Endodermal cell (in vitro differentiated cells): ENCODE results near the gene ADGRD1. TPM values are rescaled to one million over a fixed set of nuclear protein-coding genes. Genes with fewer than 3 reads are reported as not detected.

Source experiments
- DNase-seq: peaks from one replicate; pipeline ENCODE4 v3.0.0-alpha.2; 2017
- H3K27ac ChIP-seq: 2 replicates; pipeline ENCODE4 v1.5.1; 2013; ENCODE audit warnings: mild to moderate bottlenecking, low read depth, low read length, moderate library complexity
- H3K27me3 ChIP-seq: 2 replicates; pipeline ENCODE4 v1.6.1; 2013; ENCODE audit warnings: mild to moderate bottlenecking, low read length, moderate library complexity; ENCODE audit not compliant: insufficient read depth, control insufficient read depth, poor library complexity, severe bottlenecking
- H3K36me3 ChIP-seq: 2 replicates; pipeline ENCODE4 v1.7.0; 2013; ENCODE audit warnings: mild to moderate bottlenecking, low read length, moderate library complexity; ENCODE audit not compliant: control insufficient read depth, insufficient read depth
- H3K4me1 ChIP-seq: one replicate; pipeline ENCODE4 v1.7.0; 2013; ENCODE audit warnings: low read length; ENCODE audit not compliant: control insufficient read depth, insufficient read depth
- H3K4me3 ChIP-seq: 2 replicates; pipeline ENCODE4 v1.5.1; 2013; ENCODE audit warnings: mild to moderate bottlenecking, low read length, moderate library complexity
- H3K9ac ChIP-seq: 2 replicates; pipeline ENCODE4 v1.6.1; 2013; ENCODE audit warnings: mild to moderate bottlenecking, low read length, moderate library complexity; ENCODE audit not compliant: poor library complexity, severe bottlenecking; ENCODE audit errors: extremely low read depth
- H3K9me3 ChIP-seq: 2 replicates; pipeline ENCODE4 v1.6.1; 2013; ENCODE audit warnings: mild to moderate bottlenecking, low read length, moderate library complexity; ENCODE audit not compliant: control insufficient read depth
- H3K27ac Mint-ChIP-seq: 2 replicates; pipeline ENCODE4 v1.8.0; 2020; ENCODE audit warnings: mixed read lengths
- H3K27me3 Mint-ChIP-seq: 2 replicates; pipeline ENCODE4 v1.8.0; 2021; ENCODE audit warnings: mild to moderate bottlenecking, mixed read lengths; ENCODE audit not compliant: insufficient read depth
- H3K36me3 Mint-ChIP-seq: 2 replicates; pipeline ENCODE4 v1.8.0; 2020; ENCODE audit warnings: low read depth, mixed read lengths
- H3K4me1 Mint-ChIP-seq: 2 replicates; pipeline ENCODE4 v1.8.0; 2020; ENCODE audit warnings: mixed read lengths
- H3K4me3 Mint-ChIP-seq: 2 replicates; pipeline ENCODE4 v1.8.0; 2020; ENCODE audit warnings: mild to moderate bottlenecking, moderate library complexity, mixed read lengths
- H3K9me3 Mint-ChIP-seq: 2 replicates; pipeline ENCODE4 v1.8.0; 2020; ENCODE audit warnings: mild to moderate bottlenecking, mixed read lengths
- WGBS, 2 experiments: methylation state at CpG; one replicate each; pipeline versions ENCODE4 v1.1.5 to v1.1.7; 2013; ENCODE audit warnings: missing lambda C conversion rate in 2 of 2, mixed read lengths in 1 of 2; ENCODE audit not compliant: insufficient coverage in 1 of 2, insufficient read length in 1 of 2; 5-methylcytosine and 5-hydroxymethylcytosine counted together
- total RNA-seq, 2 donors: library from RNA; stranded (reverse); fragmentation: NEBNext Ultra II Directional in 1 of 2; extraction: Animal tissue kit (Norgen Biotek cat#: 25700) in 1 of 2; gene quantifications; 2 replicates in 1 of 2; 3 replicates in 1 of 2; pipeline ENCODE4 v1.2.1, GENCODE V29; 2021
- TF ChIP-seq, protein P1 (sequence below): fragments of 200-600 bp; sonication (generic); conservative IDR thresholded peaks from 2 replicates; pipeline ENCODE4 v1.5.0; 2021; ENCODE audit warnings: antibody characterized with exemption, mild to moderate bottlenecking

Gene ADGRD1
- total RNA-seq, 2 donors from 2014 or later: 1.3 to 2.9 TPM

DNA sequence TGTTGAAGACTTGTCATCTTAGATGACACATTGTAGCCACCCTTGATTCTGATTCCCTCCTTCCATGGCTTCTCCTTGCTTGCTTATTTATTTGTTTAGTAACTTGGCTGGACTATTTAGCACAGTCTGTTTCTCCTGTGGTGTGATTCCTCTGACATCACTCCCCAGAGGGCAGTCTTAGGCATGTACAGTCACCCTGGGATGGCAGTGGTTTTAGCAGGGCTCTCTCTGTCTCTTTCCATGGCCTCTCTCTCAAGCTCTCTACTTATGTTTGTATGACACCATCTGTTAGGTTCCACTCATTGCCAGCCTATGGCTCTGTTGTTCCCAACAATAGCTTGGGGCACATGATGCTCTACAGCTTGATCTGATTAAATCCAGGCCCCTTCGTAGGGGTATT is 158.3 kb downstream of the ADGRD1 start:
- peaks cover 18% of the 10 kb centered on the region for H3K4me1 ChIP-seq
- no peaks in the 10 kb centered on the region for H3K27me3 ChIP-seq
- 92% methylated on average over 1 of the region's 1 CpG; no CpG with 5 or more reads in 1 of the 2 experiments for WGBS, 2 experiments
- no peak overlapping the region for H3K9ac ChIP-seq
- H3K27ac ChIP-seq: no peak overlapping the region
- peaks cover 1% of the 10 kb centered on the region for H3K9me3 Mint-ChIP-seq
- no peak overlapping the region for H3K4me3 Mint-ChIP-seq
- no peak for DNase-seq
- H3K27me3 Mint-ChIP-seq: peaks cover 41% of the 10 kb centered on the region
- H3K36me3 ChIP-seq: no peaks in the 10 kb centered on the region
- TF ChIP-seq, protein P1, sequence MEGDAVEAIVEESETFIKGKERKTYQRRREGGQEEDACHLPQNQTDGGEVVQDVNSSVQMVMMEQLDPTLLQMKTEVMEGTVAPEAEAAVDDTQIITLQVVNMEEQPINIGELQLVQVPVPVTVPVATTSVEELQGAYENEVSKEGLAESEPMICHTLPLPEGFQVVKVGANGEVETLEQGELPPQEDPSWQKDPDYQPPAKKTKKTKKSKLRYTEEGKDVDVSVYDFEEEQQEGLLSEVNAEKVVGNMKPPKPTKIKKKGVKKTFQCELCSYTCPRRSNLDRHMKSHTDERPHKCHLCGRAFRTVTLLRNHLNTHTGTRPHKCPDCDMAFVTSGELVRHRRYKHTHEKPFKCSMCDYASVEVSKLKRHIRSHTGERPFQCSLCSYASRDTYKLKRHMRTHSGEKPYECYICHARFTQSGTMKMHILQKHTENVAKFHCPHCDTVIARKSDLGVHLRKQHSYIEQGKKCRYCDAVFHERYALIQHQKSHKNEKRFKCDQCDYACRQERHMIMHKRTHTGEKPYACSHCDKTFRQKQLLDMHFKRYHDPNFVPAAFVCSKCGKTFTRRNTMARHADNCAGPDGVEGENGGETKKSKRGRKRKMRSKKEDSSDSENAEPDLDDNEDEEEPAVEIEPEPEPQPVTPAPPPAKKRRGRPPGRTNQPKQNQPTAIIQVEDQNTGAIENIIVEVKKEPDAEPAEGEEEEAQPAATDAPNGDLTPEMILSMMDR: no peak
- peaks cover 26% of the 10 kb centered on the region for H3K4me1 Mint-ChIP-seq
- H3K9me3 ChIP-seq: no peaks in the 10 kb centered on the region
- no peak overlapping the region for H3K4me3 ChIP-seq
- no peak overlapping the region for H3K27ac Mint-ChIP-seq
- H3K36me3 Mint-ChIP-seq: no peaks in the 10 kb centered on the region

DNA sequence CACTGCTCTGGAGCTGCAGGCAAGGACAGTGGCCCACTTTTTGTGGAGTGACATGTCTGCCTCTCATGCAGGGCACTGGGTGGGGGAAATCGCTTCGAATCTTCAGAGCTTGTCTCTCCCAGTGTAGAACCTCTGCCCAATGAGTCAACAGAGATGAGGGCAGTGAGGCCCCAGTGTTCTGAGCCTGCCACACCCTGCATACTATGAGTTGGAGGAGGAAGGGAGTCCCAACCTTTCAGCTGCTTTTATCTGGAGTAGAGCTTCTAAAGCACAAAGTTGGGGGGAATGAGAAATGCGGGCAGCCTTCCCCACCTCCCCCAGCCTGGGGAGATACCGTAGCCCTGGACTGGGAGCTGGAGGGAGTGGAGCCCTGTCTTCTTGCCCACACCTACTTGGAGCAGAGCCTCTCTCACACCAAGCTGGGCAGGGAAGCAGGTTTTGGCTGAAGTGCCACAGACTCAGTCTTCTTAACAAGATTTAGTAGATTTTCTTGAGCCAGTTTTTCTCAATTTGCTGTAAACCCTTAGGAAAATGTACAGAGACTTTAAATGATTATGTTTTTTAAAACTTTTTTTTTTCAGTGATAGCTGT is 159.1 kb downstream of the ADGRD1 start:
- H3K9me3 Mint-ChIP-seq: peaks cover 1% of the 10 kb centered on the region
- H3K4me1 Mint-ChIP-seq: peaks cover 26% of the 10 kb centered on the region
- no peak overlapping the region for H3K4me3 Mint-ChIP-seq
- no peaks in the 10 kb centered on the region for H3K9me3 ChIP-seq
- H3K27me3 Mint-ChIP-seq: peaks cover 43% of the 10 kb centered on the region
- H3K27ac ChIP-seq: no peak overlapping the region
- no peaks in the 10 kb centered on the region for H3K27me3 ChIP-seq
- no peak overlapping the region for H3K4me3 ChIP-seq
- no peak for DNase-seq
- H3K4me1 ChIP-seq: peaks cover 18% of the 10 kb centered on the region
- H3K36me3 ChIP-seq: no peaks in the 10 kb centered on the region
- TF ChIP-seq, protein P1: no peak
- 86% methylated on average over 4 of the region's 4 CpGs; no CpG with 5 or more reads in 1 of the 2 experiments for WGBS, 2 experiments
- H3K36me3 Mint-ChIP-seq: no peaks in the 10 kb centered on the region
- H3K9ac ChIP-seq: no peak overlapping the region
- no peak overlapping the region for H3K27ac Mint-ChIP-seq

DNA sequence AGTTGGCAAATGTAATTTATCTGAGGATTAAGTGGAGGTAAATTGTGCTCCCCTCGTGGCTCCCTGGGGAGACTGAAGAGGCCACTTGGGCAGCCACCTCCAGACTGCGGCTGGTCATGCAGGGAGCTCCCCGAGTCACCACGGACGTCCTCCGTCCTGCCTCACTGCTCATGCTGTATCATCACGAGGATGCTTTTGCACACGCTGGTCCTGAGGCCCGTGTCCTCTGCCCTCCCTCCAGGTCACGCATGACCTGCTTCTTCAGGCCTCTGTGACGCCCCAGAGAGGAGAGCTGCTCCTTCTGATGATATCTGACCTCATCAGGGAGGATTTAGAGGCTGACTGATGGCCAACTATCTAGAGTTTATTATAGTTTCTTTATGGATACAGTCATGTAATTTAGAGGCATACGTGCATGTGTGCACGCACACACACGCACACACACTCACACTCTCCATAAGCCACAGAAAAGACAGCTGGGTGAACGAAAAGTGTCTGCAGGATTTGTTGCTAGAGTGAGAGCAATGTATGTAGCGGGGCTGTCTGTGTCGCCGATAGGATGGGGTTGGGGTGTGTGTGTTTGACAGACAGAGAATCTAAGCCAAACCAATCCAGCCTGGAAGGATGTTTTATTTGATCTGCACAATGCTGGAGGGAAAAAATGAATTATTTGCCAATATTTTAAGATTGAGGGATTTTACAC is 160.0 kb downstream of the ADGRD1 start:
- Mint-ChIP-seq H3K27me3 (peaks cover 47% of the 10 kb centered on the region), H3K4me1 (peaks cover 26% of the 10 kb centered on the region), H3K9me3 (peaks cover 1% of the 10 kb centered on the region), H3K4me3 (no peak overlapping the region), H3K36me3 (no peaks in the 10 kb centered on the region), H3K27ac (no peak overlapping the region)
- DNase-seq: no peak
- 81 to 83% methylated on average over 14 to 17 of the region's 18 CpGs for WGBS, 2 experiments
- TF ChIP-seq, protein P1: no peak
- no peak overlapping the region for H3K9ac ChIP-seq
- no peak overlapping the region for H3K27ac ChIP-seq
- H3K27me3 ChIP-seq: no peaks in the 10 kb centered on the region
- peaks cover 18% of the 10 kb centered on the region for H3K4me1 ChIP-seq
- H3K9me3 ChIP-seq: no peaks in the 10 kb centered on the region
- no peaks in the 10 kb centered on the region for H3K36me3 ChIP-seq
- no peak overlapping the region for H3K4me3 ChIP-seq
